ENCODE measurements around the gene RAB7A.

- TF ChIP-seq CTCF (IDR thresholded peaks at IDR 0.05; ENCODE audit: insufficient read depth, low read length) (no peak), POLR2AphosphoS5 (IDR thresholded peaks at IDR 0.05; ENCODE audit: low read depth) (no peak), REST (IDR thresholded peaks at IDR 0.05; ENCODE audit: insufficient replicate concordance, low read depth) (no peak), SPI1 (IDR thresholded peaks at IDR 0.05; ENCODE audit: borderline replicate concordance, low read depth) (no peak)
These were observed 58.9 kb downstream of the RAB7A start for GRCh38 chr3:128784843-128785242.
